ENCODE results near the gene CLPX. TPM values are rescaled to one million over a fixed set of nuclear protein-coding genes. Genes with fewer than 3 reads are reported as not detected.

The CLPX gene
- total and polyA plus RNA-seq, 2 donors (not counting 1 experiment from before 2014, with no cell fraction given) = 16.6 to 54.5 TPM

- Histone ChIP-seq H4K20me1 (ENCODE audit: control insufficient read depth, insufficient read depth, low read length, poor library complexity, severe bottlenecking) (no peaks in the 10 kb centered on the region), H3K27ac (ENCODE audit: low read length in 2 of 2) (no peak overlapping the region), H3K4me1 (ENCODE audit: control insufficient read depth in 2 of 2, insufficient read depth in 2 of 2, low read length in 2 of 2) (no peaks in the 10 kb centered on the region), H3K9me3 (ENCODE audit: control extremely low read depth in 1 of 3, control insufficient read depth in 2 of 3, insufficient read depth in 1 of 3, low read length in 2 of 3) (no peaks in the 10 kb centered on the region), H3K4me3 (ENCODE audit: control extremely low read depth in 1 of 5, extremely low read depth in 1 of 5, insufficient read depth in 1 of 5, low read depth in 2 of 5, low read length in 4 of 5) (no peak overlapping the region), H3K9ac (ENCODE audit: low read length) (no peak overlapping the region), H3K27me3 (replicated peaks in 1 of 4; ENCODE audit: control extremely low read depth in 1 of 4, control insufficient read depth in 3 of 4, insufficient read depth in 4 of 4, low read length in 3 of 4) (no peaks in the 10 kb centered on the region), H3K79me2 (ENCODE audit: control insufficient read depth, insufficient read depth, low read length) (no peaks in the 10 kb centered on the region), H3K36me3 (replicated peaks in 1 of 2; ENCODE audit: control extremely low read depth in 1 of 2, control insufficient read depth in 1 of 2, extremely low read depth in 1 of 2, insufficient read depth in 2 of 2, low read length in 1 of 2) (no peaks in the 10 kb centered on the region), H3K4me2 (replicated peaks; ENCODE audit: low read depth, low read length, poor library complexity, severe bottlenecking) (no peak overlapping the region), H2AFZ (ENCODE audit: insufficient read depth, low read depth, low read length, poor library complexity, severe bottlenecking) (no peak overlapping the region)
- DNase-seq = no peak
- intact Hi-C loops (cut with micrococcal nuclease) = no loop called here
- POLR2A ChIA-PET = no interaction called here
- H3K4me3 Mint-ChIP-seq = no peak overlapping the region
- CTCF ChIA-PET = no interaction called here
- TF ChIP-seq EZH2 (IDR thresholded peaks at IDR 0.05; ENCODE audit: borderline replicate concordance, insufficient read depth, low read depth, low read length, poor library complexity, severe bottlenecking) (no peak), CTCF (IDR thresholded peaks at IDR 0.05) (no peak)
- no peaks in the 10 kb centered on the region for H3K9me3 Mint-ChIP-seq (ENCODE audit: insufficient read depth)
- 100% methylated on average over 8 of the region's 8 CpGs for WGBS (ENCODE audit: insufficient coverage)
- peaks cover 3% of the 10 kb centered on the region for H3K27me3 Mint-ChIP-seq
- H3K4me1 Mint-ChIP-seq = no peaks in the 10 kb centered on the region
- ATAC-seq (ENCODE audit: low read depth) = no peak
- no peak overlapping the region for H3K27ac Mint-ChIP-seq
Observed at GRCh38 chr15:65197337-65197645, 12.1 kb upstream of the CLPX start.

GRCh38 chr15:65196637-65197336, 11.6 kb upstream of the CLPX start:
- Histone ChIP-seq H3K9ac (ENCODE audit: low read length) (no peak overlapping the region), H3K36me3 (replicated peaks in 1 of 2; ENCODE audit: control extremely low read depth in 1 of 2, control insufficient read depth in 1 of 2, extremely low read depth in 1 of 2, insufficient read depth in 2 of 2, low read length in 1 of 2) (no peaks in the 10 kb centered on the region), H3K79me2 (ENCODE audit: control insufficient read depth, insufficient read depth, low read length) (no peaks in the 10 kb centered on the region), H3K27ac (ENCODE audit: low read length in 2 of 2) (no peak overlapping the region), H3K27me3 (replicated peaks in 1 of 4; ENCODE audit: control extremely low read depth in 1 of 4, control insufficient read depth in 3 of 4, insufficient read depth in 4 of 4, low read length in 3 of 4) (no peaks in the 10 kb centered on the region), H3K9me3 (ENCODE audit: control extremely low read depth in 1 of 3, control insufficient read depth in 2 of 3, insufficient read depth in 1 of 3, low read length in 2 of 3) (no peaks in the 10 kb centered on the region), H2AFZ (ENCODE audit: insufficient read depth, low read depth, low read length, poor library complexity, severe bottlenecking) (no peak overlapping the region), H4K20me1 (ENCODE audit: control insufficient read depth, insufficient read depth, low read length, poor library complexity, severe bottlenecking) (no peaks in the 10 kb centered on the region), H3K4me3 (ENCODE audit: control extremely low read depth in 1 of 5, extremely low read depth in 1 of 5, insufficient read depth in 1 of 5, low read depth in 2 of 5, low read length in 4 of 5) (no peak overlapping the region), H3K4me2 (replicated peaks; ENCODE audit: low read depth, low read length, poor library complexity, severe bottlenecking) (no peak overlapping the region), H3K4me1 (ENCODE audit: control insufficient read depth in 2 of 2, insufficient read depth in 2 of 2, low read length in 2 of 2) (no peaks in the 10 kb centered on the region)
- intact Hi-C loops (cut with micrococcal nuclease) = no loop called here
- Mint-ChIP-seq H3K27me3 (peaks cover 3% of the 10 kb centered on the region), H3K4me3 (no peak overlapping the region), H3K4me1 (no peaks in the 10 kb centered on the region), H3K9me3 (ENCODE audit: insufficient read depth) (no peaks in the 10 kb centered on the region), H3K27ac (no peak overlapping the region)
- no peak for TF ChIP-seq EZH2 (IDR thresholded peaks at IDR 0.05; ENCODE audit: borderline replicate concordance, insufficient read depth, low read depth, low read length, poor library complexity, severe bottlenecking)
- no peak for TF ChIP-seq CTCF (IDR thresholded peaks at IDR 0.05)
- ATAC-seq (ENCODE audit: low read depth) (no peak), DNase-seq (no peak)
- ChIA-PET POLR2A (no interaction called here), CTCF (no interaction called here)
- 94% methylated on average over 19 of the region's 19 CpGs for WGBS (ENCODE audit: insufficient coverage)
